HCT116 (cell line): ENCODE data around the gene CD302. TPM values are rescaled to one million over a fixed set of nuclear protein-coding genes. Genes with fewer than 3 reads are reported as not detected.

Experiments
- ATAC-seq: fragments of 200-7000 bp; cut with Tn5 transposase; 2 replicates; pipeline ENCODE4 v1.9.1; 2020; ENCODE audit warnings: mild to moderate bottlenecking, moderate library complexity
- BruUV-seq: library from RNA; stranded (reverse); fragments of 400-500 nt; replicated peaks from 2 replicates; lab custom pipeline; 2021; lab: Mats Ljungman, UMichigan
- CTCF ChIA-PET: fragments of 300-600 bp; sonication (Branson Sonifier 250); formaldehyde crosslinking; loops from one replicate; lab custom pipeline; 2021; ENCODE audit warnings: antibody characterized with exemption; lab: Charles Lee
- POLR2A ChIA-PET: fragments of 300-600, 350-600 bp; sonication (Branson Sonifier 250); formaldehyde crosslinking; loops from one replicate; lab custom pipeline; 2021; ENCODE audit warnings: antibody characterized with exemption; lab: Charles Lee
- RAD21 ChIA-PET, 2 experiments: fragments of 300-600 bp; sonication (Branson Sonifier 250); formaldehyde crosslinking; loops; one replicate each; lab custom pipeline; 2023; ENCODE audit warnings: low total read pairs in 2 of 2; ENCODE audit not compliant: uncharacterized antibody in 2 of 2, unreplicated experiment in 2 of 2, low non-redundant PET in 1 of 2; lab: Charles Lee
- DNase-seq: peaks from one replicate; pipeline ENCODE4 v3.0.0-alpha.2; 2010; ENCODE audit warnings: low read depth, low spot score
- H2AFZ ChIP-seq: fragments of 200-600 bp; shearing (Covaris generic), sonication (generic); 2 replicates; pipeline ENCODE4 v1.6.1; 2017; ENCODE audit warnings: low read depth, mixed run types, mixed read lengths, antibody characterized with exemption, low read length; ENCODE audit not compliant: poor library complexity, severe bottlenecking
- H3K27ac ChIP-seq: 2 replicates; pipeline ENCODE4 v1.5.1; 2012; ENCODE audit warnings: low read depth, low read length
- H3K27me3 ChIP-seq: fragments of 200-600 bp; sonication (generic); 2 replicates; pipeline ENCODE4 v1.6.1; 2016; ENCODE audit warnings: mixed run types, low read length, mixed read lengths; ENCODE audit not compliant: insufficient read depth
- H3K36me3 ChIP-seq, 2 experiments: fragments of 200-500 bp in 1 of 2; fragments of 200-600 bp in 1 of 2; sonication (Bioruptor generic) in 1 of 2; sonication (generic) in 1 of 2; 2 replicates each; pipeline versions ENCODE4 v1.5.1 to v1.6.1; 2014 to 2016; ENCODE audit warnings: low read length in 2 of 2, inconsistent platforms in 1 of 2, mixed read lengths in 1 of 2, mixed run types in 1 of 2; ENCODE audit not compliant: insufficient read depth in 2 of 2, control insufficient read depth in 1 of 2
- H3K4me1 ChIP-seq, 2 experiments: fragments of 200-600 bp in 1 of 2; sonication (generic) in 1 of 2; 2 replicates each; pipeline versions ENCODE4 v1.5.1 to v1.6.1; 2012 to 2017; ENCODE audit warnings: low read length in 2 of 2, inconsistent platforms in 1 of 2, mild to moderate bottlenecking in 1 of 2, mixed read lengths in 1 of 2, mixed run types in 1 of 2, moderate library complexity in 1 of 2; ENCODE audit not compliant: insufficient read depth in 2 of 2, control insufficient read depth in 1 of 2
- H3K4me2 ChIP-seq: fragments of 200-600 bp; sonication (generic); 2 replicates; pipeline ENCODE4 v1.6.1; 2017; ENCODE audit warnings: mixed run types, low read length, mixed read lengths
- H3K4me3 ChIP-seq, 2 experiments: fragments of 200-600 bp in 1 of 2; sonication (generic) in 1 of 2; replicated peaks in 1 of 2; 2 replicates each; pipeline ENCODE4 v1.5.1; 2011 to 2016; ENCODE audit warnings: low read length in 2 of 2, control low read depth in 1 of 2, low read depth in 1 of 2, mild to moderate bottlenecking in 1 of 2, mixed read lengths in 1 of 2, mixed run types in 1 of 2
- H3K79me2 ChIP-seq: fragments of 200-600 bp; sonication (generic); 2 replicates; pipeline ENCODE4 v1.6.1; 2017; ENCODE audit warnings: mild to moderate bottlenecking, mixed run types, low read length, moderate library complexity, mixed read lengths; ENCODE audit not compliant: insufficient read depth
- H3K9ac ChIP-seq: fragments of 200-600 bp; sonication (generic); 2 replicates; pipeline ENCODE4 v1.6.1; 2016; ENCODE audit warnings: low read length, mixed read lengths
- H3K9me2 ChIP-seq: fragments of 200-600 bp; sonication (generic), shearing (Covaris generic); 2 replicates; pipeline ENCODE4 v1.6.1; 2017; ENCODE audit warnings: mixed run types, mild to moderate bottlenecking, moderate library complexity; ENCODE audit not compliant: insufficient read depth
- H3K9me3 ChIP-seq, 2 experiments: fragments of 200-500 bp in 1 of 2; fragments of 200-600 bp in 1 of 2; sonication (Bioruptor generic) in 1 of 2; sonication (generic) in 1 of 2; 2 replicates each; pipeline ENCODE4 v1.6.1; 2014 to 2017; ENCODE audit warnings: low read length in 2 of 2, mixed read lengths in 2 of 2, inconsistent platforms in 1 of 2, low read depth in 1 of 2, mild to moderate bottlenecking in 1 of 2, mixed run types in 1 of 2, moderate library complexity in 1 of 2; ENCODE audit not compliant: control insufficient read depth in 1 of 2, insufficient read depth in 1 of 2
- H4K20me1 ChIP-seq: fragments of 200-600 bp; sonication (generic), shearing (Covaris generic); 2 replicates; pipeline ENCODE4 v1.6.1; 2017; ENCODE audit warnings: mixed run types, mild to moderate bottlenecking, moderate library complexity; ENCODE audit not compliant: insufficient read depth
- CBX3 ChIP-seq: IDR thresholded peaks from 2 replicates; pipeline ENCODE4 v1.6.1; 2012; ENCODE audit warnings: low read depth
- EZH2 ChIP-seq: fragments of 200-600 bp; sonication (generic); IDR thresholded peaks from 2 replicates; pipeline ENCODE4 v1.6.1; 2017; ENCODE audit warnings: antibody characterized with exemption, mixed run types
- EZH2phosphoT487 ChIP-seq: fragments of 200-600 bp; IDR thresholded peaks from 2 replicates; pipeline ENCODE4 v1.6.1; 2018; ENCODE audit warnings: antibody characterized with exemption, borderline replicate concordance
- FOSL1 ChIP-seq: IDR thresholded peaks from 2 replicates; pipeline ENCODE4 v1.6.1; 2012; ENCODE audit warnings: low read depth
- JUND ChIP-seq: IDR thresholded peaks from 2 replicates; pipeline ENCODE4 v1.6.1; 2012
- RAD21 ChIP-seq: IDR thresholded peaks from 2 replicates; pipeline ENCODE4 v1.6.1; 2012; ENCODE audit warnings: low read depth, mild to moderate bottlenecking
- YY1 ChIP-seq: IDR thresholded peaks from 2 replicates; pipeline ENCODE4 v1.6.1; 2011; ENCODE audit warnings: low read length, low read depth, moderate library complexity, mild to moderate bottlenecking; ENCODE audit not compliant: insufficient replicate concordance; ENCODE audit errors: extremely low read depth
- ZFX ChIP-seq: fragments of 450-650 bp; IDR thresholded peaks from 2 replicates; pipeline ENCODE4 v1.6.1; 2017
- intact Hi-C: fragments of 100-400 bp; cut with micrococcal nuclease; formaldehyde crosslinking; loops from 2 replicates; pipeline ENCODE4 v1.10.0; 2022
- total RNA-seq: library from RNA; stranded (reverse); gene quantifications from one replicate; pipeline ENCODE4 v1.2.1, GENCODE V29; 2021; ENCODE audit not compliant: unreplicated experiment
- TF ChIP-seq, protein P1 (sequence below): IDR thresholded peaks from 2 replicates; pipeline ENCODE4 v1.6.1; 2011; ENCODE audit warnings: mild to moderate bottlenecking, low read length, moderate library complexity; ENCODE audit not compliant: insufficient replicate concordance; ENCODE audit errors: extremely low read depth
- TF ChIP-seq, protein P2 (sequence below): IDR thresholded peaks from 2 replicates; pipeline ENCODE4 v1.6.1; 2012; ENCODE audit warnings: low read depth

Gene CD302
- total RNA-seq, 1 experiment from 2014 or later, result 0.15 TPM

DNA sequence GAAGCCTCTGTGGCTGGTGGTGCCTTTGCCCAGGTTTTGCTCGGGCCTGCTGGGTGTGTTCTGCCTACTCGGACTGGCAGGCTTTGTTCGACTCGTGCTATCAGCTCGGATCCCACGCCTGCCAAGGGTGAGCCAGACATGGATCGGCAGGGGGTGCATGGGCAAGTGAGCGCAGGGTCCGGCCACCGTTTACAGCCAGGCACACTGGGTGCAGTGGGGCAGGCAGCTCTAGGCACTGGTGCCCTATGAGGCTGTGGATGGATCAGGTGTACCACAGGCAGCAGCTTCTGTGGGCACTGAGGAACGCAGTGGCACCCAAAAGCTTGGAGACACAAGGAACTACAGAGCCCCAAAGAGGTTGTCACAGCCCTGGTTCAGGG lies 60.1 kb downstream of the CD302 start:
- Histone ChIP-seq H3K4me2 (no peak overlapping the region), H3K27ac (no peak overlapping the region), H3K27me3 (no peaks in the 10 kb centered on the region)
- RAD21 ChIA-PET, result no interaction called here
- TF ChIP-seq FOSL1, result no peak
- TF ChIP-seq, all 23 proteins: peak for 0
- Histone ChIP-seq H3K9me2 (no peaks in the 10 kb centered on the region), H3K9ac (no peak overlapping the region), H3K4me1 (peaks cover 0 to 6% of the 10 kb centered on the region in 2 experiments; a peak in 2 of 4 replicates), H3K79me2 (peaks cover 100% of the 10 kb centered on the region), H3K9me3 (no peaks in the 10 kb centered on the region), H3K36me3 (peaks cover 19 to 34% of the 10 kb centered on the region in 2 experiments; a peak in 3 of 4 replicates), H3K4me3 (no peak overlapping the region), H4K20me1 (peaks cover 22% of the 10 kb centered on the region; the same call in 1 of the 2 replicates), H2AFZ (no peak overlapping the region)
- POLR2A ChIA-PET, result interaction anchor here (0.5 kb wide), 1 partner anchor 26 kb away, joined by 3 read pairs; no protein-coding TSS in a partner anchor
- ATAC-seq (no peak), DNase-seq (no peak)
- intact Hi-C loops, result no loop called here
- BruUV-seq, result no TSS peak
- CTCF ChIA-PET, result no interaction called here

DNA sequence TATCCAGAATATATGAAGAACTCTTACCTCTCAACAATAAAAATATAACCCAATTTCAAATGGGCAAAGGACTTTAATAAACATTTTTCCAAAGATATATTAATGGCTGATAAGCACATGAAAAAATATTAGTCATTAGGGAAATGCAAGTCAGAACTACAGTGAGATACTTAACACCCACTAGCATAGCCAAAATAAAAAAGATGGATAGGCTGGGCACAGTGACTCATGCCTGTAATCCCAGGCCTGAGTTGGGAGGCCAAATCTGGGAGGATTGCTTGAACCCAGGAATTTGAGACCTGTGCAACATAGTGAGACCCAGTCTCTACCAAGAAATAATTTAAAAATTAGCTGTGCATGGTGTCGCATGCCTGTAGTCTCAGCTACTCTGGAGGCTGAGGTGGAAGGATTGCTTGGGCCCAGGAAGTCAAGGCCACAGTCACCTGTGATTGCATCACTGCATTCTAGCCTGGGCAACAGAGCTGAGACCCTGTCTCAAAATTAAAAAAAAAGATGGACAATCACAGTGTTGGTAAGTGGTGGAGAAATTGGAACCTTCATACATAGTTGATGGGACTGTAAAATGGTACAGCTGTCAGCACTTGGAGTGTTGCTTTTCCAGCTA lies 60.6 kb downstream of the CD302 start:
- Histone ChIP-seq H3K36me3 (peaks cover 17 to 34% of the 10 kb centered on the region in 2 experiments; a peak in 3 of 4 replicates), H3K79me2 (peaks cover 100% of the 10 kb centered on the region), H2AFZ (no peak overlapping the region), H3K4me3 (no peak overlapping the region), H3K4me2 (no peak overlapping the region), H3K9ac (no peak overlapping the region), H4K20me1 (peaks cover 25% of the 10 kb centered on the region; the same call in 1 of the 2 replicates), H3K9me2 (no peaks in the 10 kb centered on the region), H3K9me3 (no peaks in the 10 kb centered on the region), H3K27me3 (no peaks in the 10 kb centered on the region), H3K27ac (no peak overlapping the region), H3K4me1 (peaks cover 0 to 6% of the 10 kb centered on the region in 2 experiments; a peak in 2 of 4 replicates)
- BruUV-seq, result no TSS peak
- no peak for ATAC-seq
- no peak for TF ChIP-seq ZFX
- TF ChIP-seq JUND, result no peak
- TF ChIP-seq, protein P1, sequence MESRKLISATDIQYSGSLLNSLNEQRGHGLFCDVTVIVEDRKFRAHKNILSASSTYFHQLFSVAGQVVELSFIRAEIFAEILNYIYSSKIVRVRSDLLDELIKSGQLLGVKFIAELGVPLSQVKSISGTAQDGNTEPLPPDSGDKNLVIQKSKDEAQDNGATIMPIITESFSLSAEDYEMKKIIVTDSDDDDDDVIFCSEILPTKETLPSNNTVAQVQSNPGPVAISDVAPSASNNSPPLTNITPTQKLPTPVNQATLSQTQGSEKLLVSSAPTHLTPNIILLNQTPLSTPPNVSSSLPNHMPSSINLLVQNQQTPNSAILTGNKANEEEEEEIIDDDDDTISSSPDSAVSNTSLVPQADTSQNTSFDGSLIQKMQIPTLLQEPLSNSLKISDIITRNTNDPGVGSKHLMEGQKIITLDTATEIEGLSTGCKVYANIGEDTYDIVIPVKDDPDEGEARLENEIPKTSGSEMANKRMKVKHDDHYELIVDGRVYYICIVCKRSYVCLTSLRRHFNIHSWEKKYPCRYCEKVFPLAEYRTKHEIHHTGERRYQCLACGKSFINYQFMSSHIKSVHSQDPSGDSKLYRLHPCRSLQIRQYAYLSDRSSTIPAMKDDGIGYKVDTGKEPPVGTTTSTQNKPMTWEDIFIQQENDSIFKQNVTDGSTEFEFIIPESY, result no peak
- TF ChIP-seq, protein P2, sequence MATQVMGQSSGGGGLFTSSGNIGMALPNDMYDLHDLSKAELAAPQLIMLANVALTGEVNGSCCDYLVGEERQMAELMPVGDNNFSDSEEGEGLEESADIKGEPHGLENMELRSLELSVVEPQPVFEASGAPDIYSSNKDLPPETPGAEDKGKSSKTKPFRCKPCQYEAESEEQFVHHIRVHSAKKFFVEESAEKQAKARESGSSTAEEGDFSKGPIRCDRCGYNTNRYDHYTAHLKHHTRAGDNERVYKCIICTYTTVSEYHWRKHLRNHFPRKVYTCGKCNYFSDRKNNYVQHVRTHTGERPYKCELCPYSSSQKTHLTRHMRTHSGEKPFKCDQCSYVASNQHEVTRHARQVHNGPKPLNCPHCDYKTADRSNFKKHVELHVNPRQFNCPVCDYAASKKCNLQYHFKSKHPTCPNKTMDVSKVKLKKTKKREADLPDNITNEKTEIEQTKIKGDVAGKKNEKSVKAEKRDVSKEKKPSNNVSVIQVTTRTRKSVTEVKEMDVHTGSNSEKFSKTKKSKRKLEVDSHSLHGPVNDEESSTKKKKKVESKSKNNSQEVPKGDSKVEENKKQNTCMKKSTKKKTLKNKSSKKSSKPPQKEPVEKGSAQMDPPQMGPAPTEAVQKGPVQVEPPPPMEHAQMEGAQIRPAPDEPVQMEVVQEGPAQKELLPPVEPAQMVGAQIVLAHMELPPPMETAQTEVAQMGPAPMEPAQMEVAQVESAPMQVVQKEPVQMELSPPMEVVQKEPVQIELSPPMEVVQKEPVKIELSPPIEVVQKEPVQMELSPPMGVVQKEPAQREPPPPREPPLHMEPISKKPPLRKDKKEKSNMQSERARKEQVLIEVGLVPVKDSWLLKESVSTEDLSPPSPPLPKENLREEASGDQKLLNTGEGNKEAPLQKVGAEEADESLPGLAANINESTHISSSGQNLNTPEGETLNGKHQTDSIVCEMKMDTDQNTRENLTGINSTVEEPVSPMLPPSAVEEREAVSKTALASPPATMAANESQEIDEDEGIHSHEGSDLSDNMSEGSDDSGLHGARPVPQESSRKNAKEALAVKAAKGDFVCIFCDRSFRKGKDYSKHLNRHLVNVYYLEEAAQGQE, result no peak
- TF ChIP-seq RAD21, result no peak
- TF ChIP-seq CBX3, result no peak
- TF ChIP-seq EZH2phosphoT487, result no peak
- no peak for TF ChIP-seq YY1
- no peak for TF ChIP-seq EZH2
- ChIA-PET CTCF (no interaction called here), POLR2A (interaction anchor here (0.5 kb wide), 1 partner anchor 27 kb away, joined by 3 read pairs; no protein-coding TSS in a partner anchor), RAD21 (no interaction called here)
- no peak for DNase-seq
- intact Hi-C loops, result no loop called here
